Keratinocyte (primary cell): ENCODE data around the gene SPRN. TPM values are rescaled to one million over a fixed set of nuclear protein-coding genes. Genes with fewer than 3 reads are reported as not detected.

Experiments
- DNase-seq: peaks from one replicate; pipeline ENCODE4 v3.0.0-alpha.2; 2011; ENCODE audit warnings: low read depth, missing footprints, low spot score
- FAIRE-seq: peaks from 2 replicates; lab custom pipeline; 2011; peaks lifted over from hg19 to GRCh38; lab: Jason Lieb, UNC
- H2AFZ ChIP-seq: 2 replicates; pipeline ENCODE4 v1.6.0; 2012; ENCODE audit warnings: low read length, control low read depth, inconsistent platforms; ENCODE audit not compliant: control insufficient read depth
- H3K27ac ChIP-seq: 2 replicates; pipeline ENCODE4 v1.5.1; 2011; ENCODE audit warnings: low read length; ENCODE audit not compliant: control insufficient read depth, insufficient read depth
- H3K27me3 ChIP-seq: 3 replicates; pipeline ENCODE4 v1.6.0; 2011; ENCODE audit warnings: low read length; ENCODE audit not compliant: control insufficient read depth, insufficient read depth; ENCODE audit errors: extremely low read depth
- H3K36me3 ChIP-seq, 2 experiments: 2 replicates in 1 of 2; 3 replicates in 1 of 2; pipeline ENCODE4 v1.5.1; 2011; ENCODE audit warnings: low read length in 2 of 2, mild to moderate bottlenecking in 1 of 2; ENCODE audit not compliant: control insufficient read depth in 2 of 2, insufficient read depth in 2 of 2; ENCODE audit errors: extremely low read depth in 1 of 2
- H3K4me1 ChIP-seq: 3 replicates; pipeline ENCODE4 v1.5.1; 2011; ENCODE audit warnings: low read length; ENCODE audit not compliant: control insufficient read depth, insufficient read depth; ENCODE audit errors: extremely low read depth
- H3K4me2 ChIP-seq: 3 replicates; pipeline ENCODE4 v1.6.0; 2011; ENCODE audit warnings: low read depth, low read length; ENCODE audit not compliant: control insufficient read depth, insufficient read depth; ENCODE audit errors: extremely low read depth
- H3K4me3 ChIP-seq, 3 experiments: fragments of 200-600 bp in 1 of 3; sonication (generic) in 1 of 3; 2 replicates in 2 of 3; 3 replicates in 1 of 3; pipeline ENCODE4 v1.5.1; 2011 to 2016; ENCODE audit warnings: low read length in 3 of 3, mild to moderate bottlenecking in 3 of 3, control low read depth in 2 of 3, inconsistent platforms in 1 of 3, low read depth in 1 of 3, mixed read lengths in 1 of 3, mixed run types in 1 of 3, moderate library complexity in 1 of 3; ENCODE audit not compliant: control insufficient read depth in 2 of 3, insufficient read depth in 2 of 3; ENCODE audit errors: extremely low read depth in 1 of 3
- H3K79me2 ChIP-seq: 2 replicates; pipeline ENCODE4 v1.6.0; 2012; ENCODE audit warnings: low read length; ENCODE audit not compliant: control insufficient read depth, insufficient read depth
- H3K9ac ChIP-seq: 3 replicates; pipeline ENCODE4 v1.6.0; 2011; ENCODE audit warnings: low read length; ENCODE audit not compliant: control insufficient read depth, insufficient read depth; ENCODE audit errors: extremely low read depth
- H3K9me1 ChIP-seq: 3 replicates; pipeline ENCODE4 v1.6.0; 2011; ENCODE audit warnings: low read length; ENCODE audit not compliant: control insufficient read depth, insufficient read depth; ENCODE audit errors: extremely low read depth
- H3K9me3 ChIP-seq: 2 replicates; pipeline ENCODE4 v1.5.1; 2012; ENCODE audit warnings: low read depth, low read length; ENCODE audit not compliant: control insufficient read depth
- H4K20me1 ChIP-seq: 3 replicates; pipeline ENCODE4 v1.6.0; 2011; ENCODE audit warnings: low read length; ENCODE audit not compliant: control insufficient read depth, insufficient read depth; ENCODE audit errors: extremely low read depth
- CTCF ChIP-seq, 3 experiments: IDR thresholded peaks in 1 of 3; conservative IDR thresholded peaks in 1 of 3; optimal IDR thresholded peaks in 1 of 3; 2 replicates in 2 of 3; 3 replicates in 1 of 3; pipeline versions ENCODE3 to v1.5.1; 2011; ENCODE audit warnings: low read length in 3 of 3, mild to moderate bottlenecking in 3 of 3, moderate library complexity in 2 of 3, control low read depth in 1 of 3, inconsistent platforms in 1 of 3; ENCODE audit not compliant: insufficient read depth in 2 of 3; ENCODE audit errors: extremely low read depth in 1 of 3
- EZH2 ChIP-seq: IDR thresholded peaks from one replicate; pipeline ENCODE4 v1.6.1; 2012; ENCODE audit warnings: inconsistent platforms, mild to moderate bottlenecking, low read length, moderate library complexity
- dilution Hi-C: fragments of 300-500 bp; cut with MboI; formaldehyde crosslinking; loops from one replicate; pipeline ENCODE4 v1.7.0; 2020; ENCODE audit warnings: low sequenced_read_pairs; ENCODE audit not compliant: extremely low pct_ligation_motif_present
- polyA plus RNA-seq, 5 experiments: library from polyadenylated mRNA; depleted of rRNA in 3 of 5; stranded (reverse) in 3 of 5; stranded (forward) in 1 of 5; unstranded in 1 of 5; fragments of >200 nt; gene quantifications; 1 replicate in 1 of 5; 2 replicates in 3 of 5; 3 replicates in 1 of 5; pipeline versions ENCODE4 v1.2.1 to v1.2.3, GENCODE V29; 2011 to 2012; ENCODE audit warnings: missing spikeins in 2 of 5, low read depth in 1 of 5, low replicate concordance in 1 of 5

SPRN gene
- polyA plus RNA-seq, 1 donor (not counting 4 experiments of a cell fraction or from before 2014, with no cell fraction given), result 0.01 TPM

GRCh38 chr10:133381036-133381435 is 43.4 kb downstream of the SPRN start:
- H3K4me1 ChIP-seq, result no peaks in the 10 kb centered on the region
- dilution Hi-C loops, result no loop called here
- H3K9me1 ChIP-seq, result no peaks in the 10 kb centered on the region
- no peak overlapping the region for H3K4me3 ChIP-seq
- no peaks in the 10 kb centered on the region for H3K27me3 ChIP-seq
- FAIRE-seq (no peak), DNase-seq (no peak)
- H3K27ac ChIP-seq, result no peak overlapping the region
- H3K9me3 ChIP-seq, result no peaks in the 10 kb centered on the region
- no peaks in the 10 kb centered on the region for H4K20me1 ChIP-seq
- no peaks in the 10 kb centered on the region for H3K79me2 ChIP-seq
- no peak overlapping the region for H3K9ac ChIP-seq
- TF ChIP-seq EZH2 (no peak), CTCF (optimal IDR thresholded peaks at IDR 0.05 in 1 of 3, IDR thresholded peaks at IDR 0.05 in 1 of 3, conservative IDR thresholded peaks at IDR 0.05 in 1 of 3; ENCODE audit: extremely low read depth in 1 of 3, insufficient read depth in 2 of 3, low read length in 3 of 3) (no peak)
- H3K4me2 ChIP-seq, result no peak overlapping the region
- no peaks in the 10 kb centered on the region for H3K36me3 ChIP-seq
- no peak overlapping the region for H2AFZ ChIP-seq

- Histone ChIP-seq H2AFZ (no peak overlapping the region), H3K9ac (peak overlapping the region; percentile 52), H3K36me3 (no peaks in the 10 kb centered on the region), H3K79me2 (no peaks in the 10 kb centered on the region), H3K4me3 (peak overlapping the region; percentile 43 to 62 (median 45)), H3K9me3 (no peaks in the 10 kb centered on the region), H3K9me1 (no peaks in the 10 kb centered on the region), H3K4me2 (peak overlapping the region; percentile 56), H4K20me1 (no peaks in the 10 kb centered on the region), H3K27ac (no peak overlapping the region), H3K27me3 (no peaks in the 10 kb centered on the region), H3K4me1 (no peaks in the 10 kb centered on the region)
- no peak for TF ChIP-seq EZH2
- no peak for TF ChIP-seq CTCF (optimal IDR thresholded peaks at IDR 0.05 in 1 of 3, IDR thresholded peaks at IDR 0.05 in 1 of 3, conservative IDR thresholded peaks at IDR 0.05 in 1 of 3; ENCODE audit: extremely low read depth in 1 of 3, insufficient read depth in 2 of 3, low read length in 3 of 3)
- dilution Hi-C loops, result no loop called here
- FAIRE-seq (no peak), DNase-seq (no peak)
These were observed 44.4 kb downstream of the SPRN start for GRCh38 chr10:133379801-133380666.
